Small intestine (tissue), 7 donors: ENCODE results near the gene RBM47. TPM values are rescaled to one million over a fixed set of nuclear protein-coding genes. Genes with fewer than 3 reads are reported as not detected.
"Not testable (repeated sequence)": the region's sequence is repeated elsewhere in the genome, so short reads cannot be mapped to it uniquely, and the experiment has no call there.

ENCODE experiments used
- DNase-seq, 2 donors: peaks; one replicate each; pipeline versions ENCODE4 v3.0.0 to v3.0.0-alpha.2; 2013
- FAIRE-seq: peaks from 2 replicates; lab custom pipeline; 2012; peaks lifted over from hg19 to GRCh38; lab: Jason Lieb, UNC
- H3K27ac ChIP-seq, 3 donors: one replicate each; pipeline ENCODE4 v1.5.1; 2013; ENCODE audit warnings: low read length in 2 of 3, mild to moderate bottlenecking in 2 of 3, control low read depth in 1 of 3, inconsistent platforms in 1 of 3, low read depth in 1 of 3, moderate library complexity in 1 of 3
- H3K27me3 ChIP-seq, 3 donors: one replicate each; pipeline ENCODE4 v1.6.1; 2013; ENCODE audit warnings: low read length in 3 of 3, inconsistent platforms in 1 of 3; ENCODE audit not compliant: control insufficient read depth in 3 of 3, insufficient read depth in 3 of 3
- H3K36me3 ChIP-seq, 3 donors: one replicate each; pipeline ENCODE4 v1.6.1; 2013; ENCODE audit warnings: low read length in 3 of 3, inconsistent platforms in 1 of 3, low read depth in 1 of 3, mild to moderate bottlenecking in 1 of 3, moderate library complexity in 1 of 3; ENCODE audit not compliant: control insufficient read depth in 3 of 3, insufficient read depth in 2 of 3
- H3K4me1 ChIP-seq, 3 donors: one replicate each; pipeline ENCODE4 v1.6.1; 2013; ENCODE audit warnings: low read length in 2 of 3, inconsistent platforms in 1 of 3, low read depth in 1 of 3, mild to moderate bottlenecking in 1 of 3, moderate library complexity in 1 of 3; ENCODE audit not compliant: control insufficient read depth in 3 of 3, insufficient read depth in 2 of 3
- H3K4me3 ChIP-seq, 3 donors: one replicate each; pipeline ENCODE4 v1.5.1; 2013; ENCODE audit warnings: low read length in 3 of 3, control low read depth in 1 of 3, inconsistent platforms in 1 of 3, low read depth in 1 of 3, mild to moderate bottlenecking in 1 of 3, moderate library complexity in 1 of 3
- H3K9me3 ChIP-seq, 2 donors: one replicate each; pipeline ENCODE4 v1.6.1; 2013; ENCODE audit warnings: low read depth in 1 of 2, low read length in 1 of 2; ENCODE audit not compliant: control insufficient read depth in 2 of 2, insufficient read depth in 1 of 2
- WGBS, 3 donors: extraction: QIAGEN DNeasy Blood & Tissue Kit; methylation state at CpG; one replicate each; pipeline ENCODE4 v1.1.7; 2013; 5-methylcytosine and 5-hydroxymethylcytosine counted together
- polyA plus RNA-seq, 4 donors: library from polyadenylated mRNA; stranded (reverse) in 3 of 4; unstranded in 1 of 4; fragments of 200-250 nt in 3 of 4; fragments of 120-200 nt in 1 of 4; gene quantifications; one replicate each; pipeline versions ENCODE4 v1.2.1 to v1.2.3, GENCODE V29; 2013
- donor health status: healthy with polysubstance abuse.
- donor health status: control.
- donor health status: control.
- donor health status: Bipolar disorder and iron deficiency.
- donor health status: healthy.

Gene RBM47
- polyA plus RNA-seq, 4 donors, result 49.5 to 127 (median 106) TPM

GRCh38 chr4:40551568-40552136 lies 78.0 kb downstream of the RBM47 start:
- not testable (repeated sequence) for H3K9me3 ChIP-seq, FAIRE-seq, DNase-seq, H3K4me3 ChIP-seq, H3K27me3 ChIP-seq, H3K36me3 ChIP-seq
- H3K4me1 ChIP-seq, result peaks cover 0 to 18% (median 2%) of the 10 kb centered on the region in 3 donors
- H3K27ac ChIP-seq, result peak overlapping the region in 2 of 3 donors; percentile 58 to 68
- 61 to 64% (median 62%) methylated on average over 9 of the region's 9 CpGs for WGBS, 3 donors

DNA sequence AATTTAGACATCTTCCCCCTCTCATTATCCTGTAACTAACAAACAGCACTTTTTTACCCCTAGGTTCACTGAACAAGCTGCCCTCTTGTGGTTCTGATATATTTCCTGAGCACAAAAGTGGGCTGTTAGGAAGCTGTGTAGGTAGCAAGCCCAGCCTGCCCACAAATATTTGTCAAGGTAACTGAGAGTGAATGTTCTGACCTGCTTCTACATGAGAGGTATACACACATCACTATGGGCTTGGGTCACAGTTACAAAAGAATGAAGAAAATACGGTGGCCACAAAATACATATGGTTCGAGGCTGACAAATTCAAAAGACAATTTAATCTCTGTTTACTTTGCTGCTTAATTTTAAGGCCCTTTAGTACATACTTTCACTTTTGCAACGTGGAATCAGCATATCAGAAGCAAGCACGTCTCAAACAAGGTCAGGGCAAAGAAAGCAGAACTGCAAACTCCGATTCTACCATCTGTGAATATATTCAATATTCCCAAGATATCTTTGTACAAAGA lies 78.7 kb downstream of the RBM47 start:
- peak overlapping the region in 1 of 3 donors; percentile 33 for H3K4me3 ChIP-seq
- H3K4me1 ChIP-seq, result peaks cover 0 to 23% (median 2%) of the 10 kb centered on the region in 3 donors
- H3K9me3 ChIP-seq, result no peaks in the 10 kb centered on the region
- FAIRE-seq (no peak), DNase-seq (peak; percentile 65 to 74)
- H3K36me3 ChIP-seq, result no peaks in the 10 kb centered on the region
- H3K27ac ChIP-seq, result peak overlapping the region; percentile 68 to 89 (median 70)
- H3K27me3 ChIP-seq, result no peaks in the 10 kb centered on the region
- WGBS, 3 donors, result 4 to 7% (median 5%) methylated on average over 5 of the region's 5 CpGs

DNA sequence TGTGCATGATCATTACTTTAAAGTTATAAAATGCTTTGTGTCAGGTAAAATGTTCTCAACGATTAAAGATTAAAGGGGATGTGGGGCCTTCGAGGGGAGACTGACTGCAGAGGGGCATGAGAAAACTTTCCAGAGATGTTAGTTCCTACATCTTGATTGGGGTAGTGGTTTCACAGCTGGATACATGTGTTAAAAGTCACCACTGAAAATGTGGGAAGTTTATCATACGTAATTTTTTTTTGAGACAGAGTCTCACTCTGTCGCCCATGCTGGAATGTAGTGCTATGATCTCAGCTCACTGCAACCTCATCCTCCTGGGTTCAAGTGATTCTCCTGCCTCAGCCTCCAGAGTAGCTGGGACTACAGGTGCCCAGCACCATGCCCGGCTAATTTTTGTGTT lies 79.5 kb downstream of the RBM47 start:
- Histone ChIP-seq H3K36me3 (no peaks in the 10 kb centered on the region), H3K27ac (peak overlapping the region in 1 of 3 donors; percentile 14), H3K4me3 (no peak overlapping the region), H3K4me1 (peaks cover 0 to 28% (median 2%) of the 10 kb centered on the region in 3 donors), H3K9me3 (no peaks in the 10 kb centered on the region), H3K27me3 (no peaks in the 10 kb centered on the region)
- WGBS, 3 donors, result 64 to 72% (median 67%) methylated on average over 5 of the region's 5 CpGs
- DNase-seq (no peak), FAIRE-seq (no peak)

GRCh38 chr4:40548256-40548655 lies 81.4 kb downstream of the RBM47 start:
- Histone ChIP-seq H3K27me3 (no peaks in the 10 kb centered on the region), H3K4me1 (peaks cover 0 to 28% (median 2%) of the 10 kb centered on the region in 3 donors), H3K4me3 (no peak overlapping the region), H3K9me3 (no peaks in the 10 kb centered on the region), H3K27ac (peak overlapping the region in 1 of 3 donors; percentile 94), H3K36me3 (no peaks in the 10 kb centered on the region)
- FAIRE-seq (no peak), DNase-seq (no peak)
- WGBS, 3 donors, result 81 to 84% (median 83%) methylated on average over 11 of the region's 11 CpGs

GRCh38 chr4:40547789-40548132 lies 81.9 kb downstream of the RBM47 start:
- Histone ChIP-seq H3K4me1 (peaks cover 0 to 28% (median 2%) of the 10 kb centered on the region in 3 donors), H3K27me3 (no peaks in the 10 kb centered on the region), H3K27ac (peak overlapping the region; percentile 12 to 94 (median 86)), H3K9me3 (no peaks in the 10 kb centered on the region), H3K4me3 (no peak overlapping the region), H3K36me3 (no peaks in the 10 kb centered on the region)
- DNase-seq (no peak), FAIRE-seq (no peak)
- WGBS, 3 donors, result 93 to 98% (median 94%) methylated on average over 2 of the region's 2 CpGs

DNA sequence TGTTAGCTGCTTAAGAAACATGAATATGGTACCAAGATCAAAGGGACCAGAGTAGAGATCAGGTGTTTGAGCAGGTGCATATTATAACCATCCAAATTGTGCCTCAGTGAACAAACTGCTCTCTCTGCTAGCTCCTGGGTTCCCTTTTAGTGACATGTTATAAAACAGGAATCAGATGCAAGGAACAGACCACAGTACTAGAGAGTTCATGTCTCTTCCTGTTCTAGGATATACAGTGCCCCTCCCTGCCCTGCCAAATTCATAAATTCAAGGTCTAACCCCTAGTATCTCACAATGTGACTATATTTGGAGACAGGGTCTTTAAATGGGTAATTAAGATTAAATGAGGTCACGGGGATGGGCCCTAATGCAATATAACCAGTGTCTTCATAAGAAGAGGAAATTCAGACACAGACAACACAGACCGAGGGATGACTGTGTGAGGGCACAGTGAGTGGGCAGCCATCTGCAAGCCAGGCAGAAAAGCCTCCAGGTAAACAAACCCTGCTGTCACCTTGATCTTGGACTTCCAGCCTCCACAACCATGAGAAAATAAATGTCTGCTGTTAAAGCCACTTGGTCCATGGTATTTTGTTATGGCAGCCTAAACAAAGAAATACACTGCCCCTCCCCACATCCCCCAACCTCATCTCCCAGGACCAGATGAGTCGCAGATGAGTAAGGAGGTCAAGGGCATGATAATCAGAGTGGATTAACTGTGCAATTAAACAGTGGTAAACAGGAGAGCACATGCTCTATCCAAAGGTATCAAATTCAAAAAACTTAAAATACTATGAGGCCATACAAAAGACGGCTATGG lies 82.5 kb downstream of the RBM47 start:
- Histone ChIP-seq H3K4me3 (no peak overlapping the region), H3K4me1 (peaks cover 0 to 28% (median 2%) of the 10 kb centered on the region in 3 donors), H3K36me3 (peaks cover 0 to 5% (median 0%) of the 10 kb centered on the region in 3 donors), H3K27ac (peak overlapping the region; percentile 80 to 94 (median 86)), H3K27me3 (no peaks in the 10 kb centered on the region), H3K9me3 (no peaks in the 10 kb centered on the region)
- WGBS, 3 donors, result 40 to 67% (median 42%) methylated on average over 4 of the region's 4 CpGs
- FAIRE-seq (no peak), DNase-seq (no peak)

- Histone ChIP-seq H3K4me3 (no peak overlapping the region), H3K9me3 (peaks cover 0 to under 1% of the 10 kb centered on the region in 2 donors), H3K36me3 (peaks cover 0 to 6% (median 0%) of the 10 kb centered on the region in 3 donors), H3K27me3 (no peaks in the 10 kb centered on the region), H3K4me1 (peaks cover 0 to 29% (median 2%) of the 10 kb centered on the region in 3 donors), H3K27ac (peak overlapping the region; percentile 80 to 94 (median 86))
- DNase-seq (peak; percentile 96 to 99), FAIRE-seq (peak; percentile 49)
- 12 to 75% (median 20%) methylated on average over 4 of the region's 4 CpGs for WGBS, 3 donors
These were observed 83.2 kb downstream of the RBM47 start for GRCh38 chr4:40546506-40546905.

DNA sequence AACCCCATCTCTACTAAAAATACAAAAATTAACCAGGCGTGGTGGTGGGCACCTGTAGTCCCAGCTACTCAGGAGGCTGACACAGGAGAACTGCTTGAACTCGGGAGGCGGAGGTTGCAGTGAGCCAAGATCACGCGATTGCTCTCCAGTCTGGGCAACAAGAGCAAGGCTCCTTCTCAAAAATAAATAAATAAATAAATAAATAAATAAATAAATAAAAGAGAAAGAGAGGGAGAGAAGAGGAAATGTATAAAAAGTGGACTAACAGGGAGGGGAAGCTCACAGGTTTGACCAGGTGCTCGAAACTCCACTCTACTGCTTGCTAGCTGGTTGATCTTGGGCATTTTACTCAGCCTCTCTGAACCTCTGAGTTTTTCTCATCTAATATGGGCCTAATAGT lies 84.2 kb downstream of the RBM47 start:
- H3K27me3 ChIP-seq, H3K9me3 ChIP-seq, DNase-seq, H3K4me3 ChIP-seq, FAIRE-seq, H3K36me3 ChIP-seq: not testable (repeated sequence)
- H3K27ac ChIP-seq, result peak overlapping the region in 1 of 3 donors; percentile 94
- peaks cover 0 to 32% (median 2%) of the 10 kb centered on the region in 3 donors for H3K4me1 ChIP-seq
- WGBS, 3 donors, result 94 to 99% (median 94%) methylated on average over 6 of the region's 6 CpGs
